Measurements from ENCODE around the gene DIPK1A.

The DIPK1A gene

GRCh38 chr1:92805216-92805615 lies 156.0 kb downstream of the DIPK1A start:
- TF ChIP-seq CTCF (IDR thresholded peaks at IDR 0.05; ENCODE audit: insufficient read depth, low read length, poor library complexity, severe bottlenecking): no peak
- no peak for DNase-seq (ENCODE audit: extremely low read depth, insufficient read length)
- no peak overlapping the region for H3K4me3 ChIP-seq (replicated peaks; ENCODE audit: low read depth, low read length)
- H3K36me3 ChIP-seq (ENCODE audit: control insufficient read depth, insufficient read depth, low read length): no peaks in the 10 kb centered on the region
- H3K27me3 ChIP-seq (replicated peaks; ENCODE audit: control insufficient read depth, insufficient read depth, low read length): no peaks in the 10 kb centered on the region

GRCh38 chr1:92804721-92805201 lies 156.5 kb downstream of the DIPK1A start:
- Histone ChIP-seq H3K4me3 (replicated peaks; ENCODE audit: low read depth, low read length) (no peak overlapping the region), H3K36me3 (ENCODE audit: control insufficient read depth, insufficient read depth, low read length) (no peaks in the 10 kb centered on the region), H3K27me3 (replicated peaks; ENCODE audit: control insufficient read depth, insufficient read depth, low read length) (no peaks in the 10 kb centered on the region)
- no peak for TF ChIP-seq CTCF (IDR thresholded peaks at IDR 0.05; ENCODE audit: insufficient read depth, low read length, poor library complexity, severe bottlenecking)
- no peak for DNase-seq (ENCODE audit: extremely low read depth, insufficient read length)

- no peak for DNase-seq (ENCODE audit: extremely low read depth, insufficient read length)
- no peaks in the 10 kb centered on the region for H3K27me3 ChIP-seq (replicated peaks; ENCODE audit: control insufficient read depth, insufficient read depth, low read length)
- H3K36me3 ChIP-seq (ENCODE audit: control insufficient read depth, insufficient read depth, low read length): no peaks in the 10 kb centered on the region
- TF ChIP-seq CTCF (IDR thresholded peaks at IDR 0.05; ENCODE audit: insufficient read depth, low read length, poor library complexity, severe bottlenecking): no peak
- H3K4me3 ChIP-seq (replicated peaks; ENCODE audit: low read depth, low read length): no peak overlapping the region
These were observed 157.9 kb downstream of the DIPK1A start for GRCh38 chr1:92803140-92803887.

- Histone ChIP-seq H3K36me3 (ENCODE audit: control insufficient read depth, insufficient read depth, low read length) (no peaks in the 10 kb centered on the region), H3K27me3 (replicated peaks; ENCODE audit: control insufficient read depth, insufficient read depth, low read length) (no peaks in the 10 kb centered on the region), H3K4me3 (replicated peaks; ENCODE audit: low read depth, low read length) (no peak overlapping the region)
- TF ChIP-seq CTCF (IDR thresholded peaks at IDR 0.05; ENCODE audit: insufficient read depth, low read length, poor library complexity, severe bottlenecking): no peak
- DNase-seq (ENCODE audit: extremely low read depth, insufficient read length): no peak
These were observed 163.3 kb downstream of the DIPK1A start for GRCh38 chr1:92797961-92798360.

- no peak for DNase-seq (ENCODE audit: extremely low read depth, insufficient read length)
- H3K27me3 ChIP-seq (replicated peaks; ENCODE audit: control insufficient read depth, insufficient read depth, low read length): no peaks in the 10 kb centered on the region
- H3K36me3 ChIP-seq (ENCODE audit: control insufficient read depth, insufficient read depth, low read length): no peaks in the 10 kb centered on the region
- TF ChIP-seq CTCF (IDR thresholded peaks at IDR 0.05; ENCODE audit: insufficient read depth, low read length, poor library complexity, severe bottlenecking): no peak
- no peak overlapping the region for H3K4me3 ChIP-seq (replicated peaks; ENCODE audit: low read depth, low read length)
These were observed 164.0 kb downstream of the DIPK1A start for GRCh38 chr1:92797297-92797696.
